NCI-H1930 (cell line): ENCODE results near the gene KLF4.
A peak's percentile ranks its signal among the peaks of the same experiment; 100 is the strongest.
"Not testable (repeated sequence)": the region's sequence is repeated elsewhere in the genome, so short reads cannot be mapped to it uniquely, and the experiment has no call there.

ENCODE experiments used
- DNase-seq, 2 experiments: peaks; one replicate each; lab custom pipeline; 2025; lab: John Stamatoyannopoulos, UW

Gene KLF4

DNA sequence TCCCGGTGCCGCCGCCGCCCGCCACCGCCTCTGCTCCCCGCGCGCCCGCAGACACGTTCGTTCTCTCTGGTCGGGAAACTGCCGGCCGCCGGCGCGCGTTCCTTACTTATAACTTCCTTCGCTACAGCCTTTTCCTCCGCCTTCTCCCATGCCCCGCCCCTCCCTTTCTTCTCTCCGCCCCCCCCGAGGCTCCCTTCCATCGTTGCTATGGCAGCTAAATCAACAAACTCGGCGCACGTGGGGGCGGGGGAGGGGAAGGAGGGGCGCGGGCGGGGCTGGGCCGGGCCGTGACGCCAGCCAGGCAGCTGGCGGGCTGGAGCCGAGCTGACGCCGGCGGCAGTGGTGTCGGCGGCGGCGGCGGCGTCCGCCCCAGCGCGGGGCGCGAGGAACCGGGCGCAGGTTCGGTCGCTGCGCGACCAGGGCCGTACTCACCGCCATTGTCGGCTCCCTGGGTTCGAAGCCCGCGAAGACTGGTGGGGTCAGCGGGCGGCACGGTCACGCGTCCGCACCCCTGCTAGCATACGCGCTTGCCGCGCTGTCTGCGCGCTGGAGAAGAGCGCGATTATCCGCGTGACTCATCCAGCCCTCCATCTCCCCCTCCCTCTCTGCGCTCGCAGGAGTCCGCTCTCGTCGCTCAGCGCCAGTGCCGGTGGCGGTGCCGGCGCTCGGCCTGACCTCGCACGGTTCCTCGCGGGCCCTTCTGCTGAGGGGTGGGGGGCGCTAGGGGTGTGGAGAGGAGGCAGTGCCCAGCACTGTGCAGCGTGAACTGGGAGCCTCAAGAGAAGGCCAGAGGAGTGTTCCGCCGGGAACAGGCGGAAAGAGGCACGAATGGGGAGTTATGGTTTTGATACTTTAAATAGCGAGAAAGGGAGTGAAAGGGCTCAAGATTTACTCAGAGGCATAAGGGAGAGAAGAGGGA, at the start of gene KLF4:
TSS of gene KLF4 (minus strand) at position 83 of the 919 bp plus-strand sequence. CDS start 597 bp downstream, outside the sequence.
- DNase-seq = peak; percentile 89

DNA sequence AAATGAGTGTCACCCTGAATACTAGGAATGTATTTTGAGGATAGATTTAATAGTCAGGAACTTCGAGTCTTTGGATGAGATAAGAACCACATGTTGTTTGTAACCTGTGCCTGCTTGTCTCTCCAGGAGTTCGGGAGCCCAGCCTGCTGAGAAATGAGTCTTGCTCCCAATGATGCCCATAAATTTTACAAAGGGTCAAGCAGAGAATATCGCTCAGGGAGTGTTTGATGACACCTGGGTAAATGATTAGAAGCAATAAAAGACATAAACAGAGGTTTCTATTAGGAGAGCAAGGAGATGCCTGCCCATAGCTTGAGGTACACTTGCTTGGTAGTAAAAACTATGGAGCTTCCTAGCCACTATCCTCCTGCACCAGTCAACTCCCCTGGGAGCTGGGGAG, 46.9 kb upstream of the KLF4 start:
- no peak for DNase-seq

DNA sequence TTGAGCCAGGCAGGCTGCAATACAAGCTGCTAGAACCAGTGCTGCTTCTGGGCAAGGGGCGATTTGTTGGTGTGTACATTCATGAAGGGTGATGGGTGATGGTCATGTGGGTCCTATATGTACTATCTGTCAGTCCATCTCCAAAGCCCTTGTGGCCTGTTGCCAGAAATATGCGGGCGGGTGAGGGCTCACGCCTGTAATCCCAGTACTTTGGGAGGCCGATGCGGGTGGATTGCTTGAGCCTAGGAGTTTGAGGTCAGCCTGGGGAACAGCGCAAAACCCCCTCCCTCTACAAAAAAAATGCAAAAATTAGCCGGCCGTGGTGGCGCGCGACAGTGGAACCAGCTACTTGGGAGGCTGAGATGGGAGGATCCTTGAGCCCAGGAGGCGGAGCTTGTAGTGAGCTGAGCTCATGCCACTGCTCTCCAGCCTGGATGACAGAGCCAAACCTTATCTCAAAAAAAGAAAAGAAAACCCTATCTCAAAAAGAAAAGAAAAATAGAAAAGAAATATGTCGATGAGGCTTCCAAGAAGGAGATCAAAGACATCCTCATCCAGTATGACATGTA, 45.0 kb upstream of the KLF4 start:
- DNase-seq = no peak

DNA sequence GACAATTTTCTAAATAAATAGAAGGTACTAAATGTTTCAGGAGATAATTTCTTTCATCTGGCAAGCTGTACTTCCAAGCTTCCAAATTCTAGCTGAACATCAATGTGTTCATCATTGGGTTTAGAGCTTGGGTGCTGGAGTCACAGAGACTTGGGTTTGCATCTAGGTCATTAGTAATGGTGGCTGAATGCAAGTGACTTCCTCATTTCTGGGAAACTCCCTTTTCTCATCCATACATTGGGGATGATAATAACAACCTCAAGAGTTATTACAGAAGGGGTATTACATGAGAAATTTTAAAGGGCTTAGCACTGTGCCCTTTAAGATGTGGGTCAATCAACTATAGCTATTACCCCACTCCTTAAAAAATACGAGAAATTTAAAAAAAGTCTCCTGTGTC, 41.1 kb upstream of the KLF4 start:
- no peak for DNase-seq

DNA sequence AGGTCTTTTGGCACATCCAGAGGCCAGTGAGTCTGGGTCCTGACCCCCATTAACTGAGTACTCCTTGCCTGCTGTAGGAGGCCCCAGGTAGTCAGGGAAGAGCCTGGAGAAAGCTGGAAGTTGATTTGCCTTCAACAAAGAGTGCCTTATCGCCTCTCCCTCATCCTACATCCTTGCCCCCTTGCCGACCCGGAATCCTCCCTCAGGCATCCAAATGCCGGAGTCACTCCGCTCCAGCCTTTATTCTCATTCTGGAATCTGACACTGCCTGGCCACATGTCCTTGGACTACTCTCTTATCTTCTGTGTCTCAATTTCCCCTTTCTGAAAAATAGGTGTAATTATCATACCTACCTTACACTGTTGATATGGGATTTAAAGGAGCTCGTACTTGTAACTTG, 39.1 kb upstream of the KLF4 start:
- DNase-seq = no peak

DNA sequence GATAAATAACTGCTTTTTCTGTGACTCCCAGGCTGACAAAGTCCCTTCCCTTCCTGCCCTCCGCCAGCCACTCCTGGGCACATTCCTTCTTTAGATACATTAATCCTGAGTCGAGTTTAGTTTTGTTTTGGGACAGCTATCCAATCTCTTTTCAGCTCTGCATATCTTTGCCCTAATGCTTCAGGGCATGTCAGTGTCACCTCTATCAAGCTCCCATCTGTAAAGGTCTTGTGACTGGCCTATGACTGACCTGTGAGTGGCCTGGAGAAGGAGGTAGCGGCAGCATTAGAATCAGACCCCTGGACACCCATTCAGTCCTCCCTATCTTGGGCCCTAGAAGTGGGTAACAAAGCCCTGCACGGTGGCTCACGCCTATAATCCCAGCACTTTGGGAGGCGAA, 34.0 kb upstream of the KLF4 start:
- no peak for DNase-seq

DNA sequence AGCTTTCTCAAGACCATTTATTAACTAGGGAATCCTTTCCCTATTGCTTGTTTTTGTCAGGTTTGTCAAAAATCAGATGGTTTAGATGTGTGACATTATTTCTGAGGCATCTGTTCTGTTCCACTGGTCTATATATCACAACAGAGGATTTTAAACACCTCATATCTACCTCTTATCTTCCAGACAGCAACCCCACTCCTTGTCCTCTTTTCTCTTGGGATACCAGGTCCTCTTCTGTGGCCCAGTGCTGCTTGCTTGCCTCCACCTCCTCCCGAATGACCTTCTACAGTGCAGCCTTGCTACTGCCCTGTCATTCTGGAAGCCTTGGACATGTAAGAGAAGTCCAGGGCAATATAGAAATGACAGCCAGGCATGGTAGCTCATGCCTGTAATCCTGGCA, 30.6 kb upstream of the KLF4 start:
- no peak for DNase-seq

DNA sequence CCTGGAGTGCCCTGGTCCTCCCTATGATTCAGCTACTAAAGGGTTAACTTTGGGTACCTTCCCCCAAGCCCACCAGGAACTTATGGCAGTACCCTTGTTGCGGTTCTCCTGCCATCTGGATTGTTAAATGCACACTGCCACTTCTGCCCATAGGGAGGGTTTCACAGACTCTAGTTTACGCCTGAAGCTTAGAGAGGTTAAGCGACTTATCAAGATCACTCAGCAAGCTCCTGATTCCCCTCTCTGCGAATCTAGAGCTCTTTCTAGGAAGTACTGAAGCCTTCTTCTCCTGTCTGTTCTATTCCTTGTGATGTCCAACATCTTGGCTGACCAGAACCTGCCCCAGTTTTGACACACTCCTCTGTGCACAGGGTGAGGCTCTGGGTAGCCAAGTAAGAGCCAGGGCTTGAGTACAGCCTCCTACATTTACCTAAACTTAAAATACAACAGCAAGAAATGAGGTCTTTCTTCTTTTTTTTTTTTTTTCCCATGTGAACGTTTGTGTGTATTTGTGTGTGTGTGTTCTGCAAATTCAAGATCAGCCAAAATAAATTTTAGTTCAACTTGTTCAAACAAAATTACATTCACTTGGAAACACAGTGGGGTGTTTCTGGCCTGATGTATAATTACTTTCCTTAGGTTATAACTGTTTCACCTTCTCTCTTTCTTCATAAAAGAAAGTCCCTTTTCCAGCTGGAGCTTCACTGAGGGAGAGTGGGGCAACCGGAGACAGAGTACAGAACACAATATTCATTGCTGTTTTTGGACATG, 28.7 kb upstream of the KLF4 start:
- DNase-seq = no peak

DNA sequence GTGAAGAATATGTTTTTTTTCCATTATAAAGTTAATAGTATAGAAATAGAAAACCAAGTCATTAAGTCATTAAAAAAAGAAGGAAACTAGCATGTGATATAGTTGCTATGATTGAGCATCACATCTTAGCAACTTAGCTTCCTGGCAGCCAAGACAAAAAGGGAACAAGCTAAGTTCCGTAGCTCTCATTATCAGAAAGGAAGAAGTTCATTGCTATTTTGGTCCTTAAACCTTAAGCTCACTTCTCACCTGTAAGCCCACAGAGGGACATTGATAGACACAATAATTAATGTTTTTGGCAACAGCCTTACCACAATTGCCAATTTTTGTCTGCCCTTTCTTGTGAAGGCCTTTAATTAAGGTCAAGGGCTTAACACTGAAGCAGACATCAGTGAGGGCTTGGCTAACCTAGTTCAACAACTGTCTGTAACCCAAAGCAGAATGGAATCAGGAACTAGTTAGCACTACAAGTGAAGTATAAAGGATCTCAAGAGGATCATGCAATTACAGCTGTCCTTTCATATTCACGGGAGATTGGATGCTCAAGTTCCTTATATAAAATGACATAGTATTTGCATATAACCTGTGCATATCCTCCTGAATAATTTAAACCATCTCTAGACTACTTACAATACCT, 24.0 kb upstream of the KLF4 start:
- no peak for DNase-seq

DNA sequence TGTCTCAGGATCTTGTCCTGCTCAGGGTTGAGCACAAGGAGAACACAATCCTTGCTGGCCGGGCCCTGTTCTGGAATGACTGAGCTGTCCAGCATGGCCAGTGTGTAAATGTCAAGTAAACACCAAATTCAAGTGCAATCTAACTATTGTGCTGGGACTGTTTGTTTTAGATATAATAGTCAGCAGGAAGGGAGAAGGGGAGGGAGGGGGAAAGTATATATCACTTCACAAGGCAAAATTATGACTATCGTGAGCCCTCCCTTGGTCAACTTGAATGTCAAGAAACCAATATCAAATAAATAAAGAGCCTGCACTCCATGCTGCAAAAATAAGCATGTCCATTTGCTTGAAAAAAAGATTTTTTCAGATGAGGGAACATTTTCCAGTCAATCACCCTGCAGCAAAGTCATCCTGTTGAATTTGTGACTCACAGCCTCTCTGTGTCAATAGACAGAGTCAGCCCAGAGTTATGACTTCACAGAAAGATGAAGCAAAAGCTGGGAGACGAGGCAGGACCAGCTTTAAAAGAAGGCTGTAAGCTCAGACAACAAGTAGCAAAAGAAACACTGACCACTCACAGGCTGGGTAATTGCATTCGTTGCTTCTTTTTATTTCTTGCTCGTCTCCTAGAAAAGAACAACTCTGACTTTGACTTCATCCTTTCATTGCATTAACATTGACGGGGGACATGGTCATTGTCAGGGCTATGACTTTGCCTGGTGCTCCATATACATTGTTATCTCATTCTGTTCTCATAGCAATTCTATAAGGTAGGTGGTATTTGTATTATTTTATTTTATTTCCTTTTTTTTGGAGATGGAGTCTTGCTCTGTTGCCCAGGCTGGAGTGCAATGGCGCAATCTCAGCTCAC, 15.3 kb upstream of the KLF4 start:
- peak in 1 of 2 experiments; percentile 51 for DNase-seq

DNA sequence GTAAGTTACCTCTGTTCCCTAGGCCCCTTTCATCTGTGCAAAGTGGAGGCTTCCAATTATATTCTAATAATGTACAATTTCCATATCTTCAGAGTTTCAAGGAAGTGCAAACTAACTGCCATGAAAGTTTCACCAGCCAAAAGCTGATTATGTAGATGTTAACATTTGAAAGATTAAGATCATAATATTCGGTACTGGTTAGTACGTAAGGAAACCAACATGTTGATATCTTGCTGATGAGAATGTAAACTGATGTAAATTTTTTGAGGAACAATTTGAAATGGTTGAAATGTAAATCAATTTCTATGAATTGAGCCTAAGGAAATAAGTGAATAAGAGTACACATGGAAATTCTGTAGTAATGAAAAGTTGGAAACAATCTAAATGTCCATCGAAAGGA, 12.9 kb upstream of the KLF4 start:
- no peak for DNase-seq

DNA sequence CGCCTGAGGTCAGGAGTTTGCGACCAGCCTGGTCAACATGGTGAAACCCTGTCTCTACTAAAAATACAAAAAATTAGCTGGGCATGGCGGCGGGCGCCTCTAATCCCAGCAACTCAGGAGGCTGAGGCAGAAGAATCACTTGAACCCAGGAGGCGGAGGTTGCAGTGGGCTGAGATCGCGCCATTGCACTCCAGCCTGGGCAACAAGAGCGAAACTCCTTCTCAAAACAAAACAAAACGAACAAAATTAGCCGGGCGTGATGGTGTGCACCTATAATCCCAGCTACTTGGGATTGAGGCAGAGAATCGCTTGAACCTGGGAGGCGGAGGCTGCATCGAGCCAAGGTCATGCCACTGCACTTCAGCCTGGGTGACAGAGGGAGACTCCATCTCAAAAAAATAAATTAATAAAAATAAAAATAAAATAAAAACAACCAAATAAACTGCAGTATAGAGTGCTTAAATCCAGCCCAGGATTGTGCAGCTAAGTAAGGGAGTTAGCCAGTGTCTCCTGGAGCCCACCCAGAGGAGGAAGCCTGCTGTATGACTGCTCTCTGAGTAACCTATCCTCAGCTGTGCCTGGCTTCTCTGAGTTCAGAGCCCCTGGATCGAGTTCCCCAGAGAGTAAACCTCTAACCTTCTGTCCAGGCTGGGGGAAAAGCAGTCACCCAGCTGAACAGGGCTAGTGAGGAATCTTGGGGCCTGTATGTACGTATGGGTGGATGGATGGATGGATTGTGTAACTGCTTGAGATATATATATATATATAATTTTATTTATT, 11.0 kb upstream of the KLF4 start:
- DNase-seq = not testable (repeated sequence)

DNA sequence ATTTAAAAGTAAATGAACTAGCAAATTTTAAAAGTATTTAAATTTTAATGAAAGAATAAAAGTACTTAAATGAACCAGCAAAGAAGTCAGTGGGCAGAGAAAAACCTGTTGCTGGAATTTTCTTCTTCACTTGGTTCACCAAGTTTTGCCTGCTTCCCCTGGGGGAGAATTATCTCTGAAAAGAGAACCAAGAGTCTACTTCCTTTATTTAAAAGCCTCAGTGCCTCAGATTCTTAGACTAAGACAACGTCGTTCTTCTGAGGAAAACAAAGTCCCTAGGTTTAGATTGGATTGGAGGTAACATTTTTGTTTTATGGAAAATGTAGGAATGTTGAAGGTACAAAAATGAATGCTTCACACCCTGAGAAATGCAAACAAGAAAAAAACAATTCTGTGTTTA, 7.4 kb upstream of the KLF4 start:
- DNase-seq = no peak

DNA sequence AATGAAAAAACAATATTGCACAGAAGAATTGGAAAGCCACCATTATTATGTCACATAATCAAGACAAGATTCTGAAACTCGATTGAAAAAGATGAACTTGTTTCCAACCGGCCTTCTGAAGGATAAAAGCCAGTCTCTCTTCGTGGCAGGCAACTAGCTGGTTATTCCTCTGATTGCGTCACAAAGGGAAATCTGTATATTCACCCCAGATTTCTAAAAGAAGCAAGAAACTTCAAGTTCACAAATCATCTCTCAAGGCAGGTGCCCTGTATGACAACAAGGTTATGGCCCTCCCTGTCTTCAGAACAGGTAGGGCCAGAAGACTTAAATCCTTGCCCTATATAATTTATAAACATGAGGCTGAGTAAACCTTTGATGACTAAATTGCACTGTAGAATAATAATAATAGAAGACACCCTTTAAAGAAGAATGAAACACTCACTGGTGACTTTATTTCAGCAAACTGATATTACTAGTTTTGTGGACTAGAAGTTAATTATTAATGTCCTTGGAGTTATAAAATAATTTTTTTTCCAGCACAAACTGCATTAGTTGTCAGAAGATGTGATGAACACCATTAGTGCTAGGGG, 2.9 kb upstream of the KLF4 start:
- DNase-seq = no peak

DNA sequence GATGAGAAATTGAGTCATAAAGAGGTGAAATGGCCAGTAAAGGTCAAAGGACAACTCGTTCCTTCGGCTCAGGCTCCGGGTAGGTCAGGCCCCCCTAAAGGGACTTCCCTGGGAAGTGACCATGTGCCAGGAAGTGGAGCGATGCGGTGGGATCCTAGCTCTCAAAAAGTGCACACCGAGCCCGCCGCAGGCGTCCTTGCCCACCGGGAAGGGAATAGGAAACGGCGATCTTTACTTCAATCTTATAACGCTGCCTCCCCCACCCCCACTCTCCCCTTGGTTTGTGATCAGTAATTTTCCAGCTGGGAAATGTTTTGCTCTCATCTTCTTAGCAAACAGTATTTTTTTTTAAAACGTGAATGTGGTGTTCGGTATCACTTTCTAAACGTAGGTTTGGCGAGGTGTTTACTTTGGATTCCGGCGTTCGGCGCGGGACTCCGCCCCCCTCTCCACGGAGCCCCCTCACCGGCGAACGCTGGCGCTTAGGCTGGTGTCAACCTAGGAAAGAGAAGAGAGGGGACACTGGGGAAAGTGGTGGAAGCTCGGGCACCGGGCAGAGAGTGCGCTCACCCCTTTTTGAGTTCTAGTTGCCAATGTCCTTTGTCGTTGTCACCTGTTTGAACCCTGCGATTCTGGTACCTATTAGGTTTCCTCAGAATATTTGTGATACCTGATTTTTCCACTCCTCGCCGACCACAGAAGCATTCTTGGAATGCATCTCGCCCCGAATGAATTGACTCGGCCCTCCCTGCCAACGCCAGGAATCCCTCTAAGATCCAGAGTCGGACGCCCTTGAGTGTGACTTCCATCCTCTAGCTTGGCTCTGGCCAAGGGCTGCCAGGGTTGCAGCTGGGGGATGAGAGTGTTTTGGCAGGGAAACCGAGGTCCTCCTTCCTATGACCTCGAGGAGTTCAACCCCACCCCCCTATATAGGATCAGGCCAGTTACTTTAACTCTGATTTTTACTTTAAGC, 1.8 kb upstream of the KLF4 start:
- no peak for DNase-seq

DNA sequence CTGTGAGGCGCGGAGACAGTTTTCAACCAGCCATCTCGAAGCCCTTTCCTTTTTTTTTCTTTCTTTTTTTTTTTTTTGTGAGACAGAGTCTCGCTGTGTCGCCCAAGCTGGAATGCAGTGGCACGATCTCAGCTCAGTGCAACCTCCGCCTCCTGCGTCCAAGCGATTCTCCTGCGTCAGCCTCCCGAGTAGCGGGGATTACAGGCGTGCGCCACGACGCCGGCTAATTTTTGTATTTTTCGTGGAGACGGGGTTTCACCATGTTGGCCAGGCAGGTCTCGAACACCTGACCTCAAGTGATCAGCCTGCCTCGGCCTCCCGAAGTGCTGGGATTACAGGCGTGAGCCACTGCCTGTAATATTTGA, 1.0 kb upstream of the KLF4 start:
- not testable (repeated sequence) for DNase-seq

DNA sequence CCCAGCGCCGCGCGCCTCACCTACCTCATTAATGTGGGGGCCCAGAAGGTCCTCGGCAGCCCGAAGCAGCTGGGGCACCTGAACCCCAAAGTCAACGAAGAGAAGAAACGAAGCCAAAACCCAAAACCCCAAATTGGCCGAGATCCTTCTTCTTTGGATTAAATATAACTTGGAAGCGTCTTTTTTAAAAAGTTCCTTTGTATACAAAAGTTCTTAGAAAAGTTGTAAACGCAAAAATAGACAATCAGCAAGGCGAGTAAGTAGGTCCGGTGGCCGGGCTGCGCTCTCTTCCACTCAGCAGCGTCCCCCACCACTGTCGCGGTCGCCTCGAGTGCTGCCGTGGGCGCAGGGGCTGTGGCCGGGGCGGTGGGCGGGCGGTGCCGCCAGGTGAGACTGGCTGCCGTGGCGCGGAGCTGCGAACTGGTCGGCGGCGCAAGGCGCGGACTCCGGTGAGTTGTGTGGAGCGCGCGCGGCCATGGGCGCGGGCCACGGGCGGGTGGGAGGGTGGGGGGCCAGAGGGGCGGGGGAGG, 360 bp downstream of the KLF4 start:
- no peak for DNase-seq

DNA sequence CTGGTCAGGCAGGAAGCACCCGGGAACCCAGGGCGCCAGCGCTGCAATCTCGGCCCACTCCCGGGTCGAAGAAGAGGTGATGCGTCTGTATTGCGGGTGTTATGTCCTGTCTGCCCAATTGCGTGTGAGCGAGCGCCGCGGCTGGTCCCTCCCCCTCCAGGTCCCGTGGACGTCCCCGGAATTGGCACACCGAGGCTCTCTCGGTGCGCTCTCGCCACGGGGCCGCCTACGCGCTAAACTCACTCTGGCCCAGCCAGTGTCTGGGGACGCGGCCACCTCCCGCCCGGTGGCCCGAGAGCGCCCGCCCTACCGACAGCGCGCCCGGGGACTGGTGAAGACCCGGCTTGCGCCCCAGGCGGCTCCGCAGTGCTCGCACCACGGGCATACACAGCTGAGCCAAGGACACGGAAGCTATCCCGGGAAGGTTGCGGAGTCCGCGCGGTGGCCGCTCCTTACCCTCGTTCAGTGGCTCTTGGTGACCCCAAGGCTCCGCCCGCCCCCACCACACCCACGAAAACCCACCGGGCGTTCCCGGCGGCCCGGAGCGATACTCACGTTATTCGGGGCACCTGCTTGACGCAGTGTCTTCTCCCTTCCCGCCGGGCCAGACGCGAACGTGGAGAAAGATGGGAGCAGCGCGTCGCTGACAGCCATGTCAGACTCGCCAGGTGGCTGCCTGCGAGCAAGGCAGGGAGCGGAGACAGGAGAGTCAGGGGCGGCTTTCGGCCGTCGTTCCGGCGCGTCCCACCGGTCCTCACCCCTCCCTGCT, 1.0 kb downstream of the KLF4 start:
- DNase-seq = peak in 1 of 2 experiments; percentile 22
